ENCODE results near the gene TMEM207.

GRCh38 chr3:190388703-190389102, 61.0 kb downstream of the TMEM207 start:
- no peak for TF ChIP-seq GATA2 (IDR thresholded peaks at IDR 0.05; ENCODE audit: low read depth, low read length)
- no peak for TF ChIP-seq GATA3 (IDR thresholded peaks at IDR 0.05; ENCODE audit: low read depth, low read length)

Data from SH-SY5Y (cell line).